HL-60 (cell line): ENCODE data around the gene KIAA0408.

ENCODE experiments used
- GABPA ChIP-seq: IDR thresholded peaks from 2 replicates; pipeline ENCODE4 v1.6.1; 2012; ENCODE audit warnings: low read depth
- POLR2AphosphoS5 ChIP-seq: IDR thresholded peaks from 2 replicates; pipeline ENCODE4 v1.6.1; 2012; ENCODE audit warnings: low read depth
- SPI1 ChIP-seq: IDR thresholded peaks from 2 replicates; pipeline ENCODE4 v1.6.1; 2012; ENCODE audit warnings: low read depth, mild to moderate bottlenecking, borderline replicate concordance
- TF ChIP-seq, protein P1 (sequence below): IDR thresholded peaks from one replicate; pipeline ENCODE4 v1.5.1; 2011; ENCODE audit warnings: low read length, control low read depth, inconsistent platforms; ENCODE audit not compliant: insufficient read depth
- TF ChIP-seq, protein P2 (sequence below): IDR thresholded peaks from 2 replicates; pipeline ENCODE4 v1.6.1; 2012; ENCODE audit warnings: low read depth; ENCODE audit not compliant: insufficient replicate concordance

DNA sequence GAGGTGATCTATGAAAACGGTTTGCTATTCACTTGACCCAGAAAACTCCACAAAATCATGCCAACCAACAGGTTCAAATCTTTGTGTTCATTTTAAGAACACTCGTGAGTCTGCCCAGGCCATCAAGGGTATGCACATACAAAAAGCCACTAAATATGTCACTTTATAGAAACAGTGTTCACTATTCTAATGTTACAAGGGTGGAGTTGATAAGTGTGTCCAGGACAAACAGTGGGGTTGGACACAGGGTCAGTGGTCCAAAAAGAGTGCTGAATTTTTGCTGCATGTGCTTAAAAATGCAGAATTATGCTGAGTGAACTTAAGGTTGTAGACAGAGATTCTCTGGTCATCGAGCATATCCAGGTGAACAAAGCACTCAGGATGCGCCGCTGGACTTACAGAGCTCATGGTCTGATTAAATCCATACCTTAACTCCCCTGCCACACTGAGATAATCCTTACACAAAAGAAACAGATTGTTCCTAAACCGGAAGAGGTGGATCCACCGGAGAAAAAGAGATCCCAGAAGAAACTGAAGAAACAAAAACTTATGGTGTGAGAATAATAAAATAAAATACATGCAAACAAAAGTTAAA is 23.5 kb downstream of the KIAA0408 start:
- TF ChIP-seq, protein P1, sequence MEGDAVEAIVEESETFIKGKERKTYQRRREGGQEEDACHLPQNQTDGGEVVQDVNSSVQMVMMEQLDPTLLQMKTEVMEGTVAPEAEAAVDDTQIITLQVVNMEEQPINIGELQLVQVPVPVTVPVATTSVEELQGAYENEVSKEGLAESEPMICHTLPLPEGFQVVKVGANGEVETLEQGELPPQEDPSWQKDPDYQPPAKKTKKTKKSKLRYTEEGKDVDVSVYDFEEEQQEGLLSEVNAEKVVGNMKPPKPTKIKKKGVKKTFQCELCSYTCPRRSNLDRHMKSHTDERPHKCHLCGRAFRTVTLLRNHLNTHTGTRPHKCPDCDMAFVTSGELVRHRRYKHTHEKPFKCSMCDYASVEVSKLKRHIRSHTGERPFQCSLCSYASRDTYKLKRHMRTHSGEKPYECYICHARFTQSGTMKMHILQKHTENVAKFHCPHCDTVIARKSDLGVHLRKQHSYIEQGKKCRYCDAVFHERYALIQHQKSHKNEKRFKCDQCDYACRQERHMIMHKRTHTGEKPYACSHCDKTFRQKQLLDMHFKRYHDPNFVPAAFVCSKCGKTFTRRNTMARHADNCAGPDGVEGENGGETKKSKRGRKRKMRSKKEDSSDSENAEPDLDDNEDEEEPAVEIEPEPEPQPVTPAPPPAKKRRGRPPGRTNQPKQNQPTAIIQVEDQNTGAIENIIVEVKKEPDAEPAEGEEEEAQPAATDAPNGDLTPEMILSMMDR, result no peak
- TF ChIP-seq SPI1 (no peak), GABPA (no peak), POLR2AphosphoS5 (no peak)
- TF ChIP-seq, protein P2, sequence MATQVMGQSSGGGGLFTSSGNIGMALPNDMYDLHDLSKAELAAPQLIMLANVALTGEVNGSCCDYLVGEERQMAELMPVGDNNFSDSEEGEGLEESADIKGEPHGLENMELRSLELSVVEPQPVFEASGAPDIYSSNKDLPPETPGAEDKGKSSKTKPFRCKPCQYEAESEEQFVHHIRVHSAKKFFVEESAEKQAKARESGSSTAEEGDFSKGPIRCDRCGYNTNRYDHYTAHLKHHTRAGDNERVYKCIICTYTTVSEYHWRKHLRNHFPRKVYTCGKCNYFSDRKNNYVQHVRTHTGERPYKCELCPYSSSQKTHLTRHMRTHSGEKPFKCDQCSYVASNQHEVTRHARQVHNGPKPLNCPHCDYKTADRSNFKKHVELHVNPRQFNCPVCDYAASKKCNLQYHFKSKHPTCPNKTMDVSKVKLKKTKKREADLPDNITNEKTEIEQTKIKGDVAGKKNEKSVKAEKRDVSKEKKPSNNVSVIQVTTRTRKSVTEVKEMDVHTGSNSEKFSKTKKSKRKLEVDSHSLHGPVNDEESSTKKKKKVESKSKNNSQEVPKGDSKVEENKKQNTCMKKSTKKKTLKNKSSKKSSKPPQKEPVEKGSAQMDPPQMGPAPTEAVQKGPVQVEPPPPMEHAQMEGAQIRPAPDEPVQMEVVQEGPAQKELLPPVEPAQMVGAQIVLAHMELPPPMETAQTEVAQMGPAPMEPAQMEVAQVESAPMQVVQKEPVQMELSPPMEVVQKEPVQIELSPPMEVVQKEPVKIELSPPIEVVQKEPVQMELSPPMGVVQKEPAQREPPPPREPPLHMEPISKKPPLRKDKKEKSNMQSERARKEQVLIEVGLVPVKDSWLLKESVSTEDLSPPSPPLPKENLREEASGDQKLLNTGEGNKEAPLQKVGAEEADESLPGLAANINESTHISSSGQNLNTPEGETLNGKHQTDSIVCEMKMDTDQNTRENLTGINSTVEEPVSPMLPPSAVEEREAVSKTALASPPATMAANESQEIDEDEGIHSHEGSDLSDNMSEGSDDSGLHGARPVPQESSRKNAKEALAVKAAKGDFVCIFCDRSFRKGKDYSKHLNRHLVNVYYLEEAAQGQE, result no peak
